Endothelial cell of umbilical vein (primary cell): ENCODE results near the gene CLRN3.

ENCODE experiments used
- CTCF ChIP-seq, 2 donors: IDR thresholded peaks; 1 replicate in 1 of 2; 2 replicates in 1 of 2; pipeline ENCODE4 v1.5.1; 2011; ENCODE audit warnings: low read length in 2 of 2, mild to moderate bottlenecking in 2 of 2, moderate library complexity in 2 of 2, control low read depth in 1 of 2, inconsistent platforms in 1 of 2, low read depth in 1 of 2; ENCODE audit not compliant: insufficient read depth in 1 of 2; ENCODE audit errors: extremely low read depth in 1 of 2
- EZH2 ChIP-seq: IDR thresholded peaks from 2 replicates; pipeline ENCODE4 v1.6.1; 2012; ENCODE audit warnings: borderline replicate concordance, low read depth, mild to moderate bottlenecking, moderate library complexity, low read length, inconsistent platforms; ENCODE audit not compliant: severe bottlenecking
- FOS ChIP-seq: IDR thresholded peaks from 2 replicates; pipeline ENCODE4 v1.6.1; 2011; ENCODE audit warnings: mild to moderate bottlenecking, low read length, moderate library complexity, borderline replicate concordance; ENCODE audit not compliant: insufficient read depth
- MAX ChIP-seq: IDR thresholded peaks from 2 replicates; pipeline ENCODE4 v1.6.1; 2011; ENCODE audit not compliant: insufficient read depth, insufficient read length
- MYC ChIP-seq: IDR thresholded peaks from one replicate; pipeline ENCODE4 v1.6.1; 2011; ENCODE audit warnings: mild to moderate bottlenecking, low read depth, low read length
- POLR2A ChIP-seq: IDR thresholded peaks from 2 replicates; pipeline ENCODE4 v1.6.1; 2012; ENCODE audit warnings: low read depth, mild to moderate bottlenecking, control low read depth, low read length
- POLR2AphosphoS5 ChIP-seq: IDR thresholded peaks from 2 replicates; pipeline ENCODE4 v1.6.1; 2012; ENCODE audit warnings: low read depth, mild to moderate bottlenecking, control low read depth, low read length, moderate library complexity; ENCODE audit not compliant: insufficient read depth

- TF ChIP-seq CTCF (IDR thresholded peaks at IDR 0.05; ENCODE audit: extremely low read depth in 1 of 2, insufficient read depth in 1 of 2, low read depth in 1 of 2, low read length in 2 of 2) (no peak), FOS (no peak), EZH2 (no peak), POLR2A (no peak), POLR2AphosphoS5 (no peak), MAX (no peak), MYC (no peak)
These were observed 37.8 kb downstream of the CLRN3 start for GRCh38 chr10:127854769-127855590.
